ENCODE data around the gene SRRM3. TPM values are rescaled to one million over a fixed set of nuclear protein-coding genes. Genes with fewer than 3 reads are reported as not detected.
A peak's percentile ranks its signal among the peaks of the same experiment; 100 is the strongest.

The SRRM3 gene
- total and polyA plus RNA-seq, 9 of the 15 experiments (the other 6 are each of a cell fraction or from before 2014, with no cell fraction given) = 0.04 to 0.91 (median 0.46) TPM; not detected in 2

- TF ChIP-seq FOXA3 (CRISPR knock-in tag; conservative IDR thresholded peaks at IDR 0.05 in 1 of 2, IDR thresholded peaks at IDR 0.05 in 1 of 2) = no peak
- TF ChIP-seq, protein P1, sequence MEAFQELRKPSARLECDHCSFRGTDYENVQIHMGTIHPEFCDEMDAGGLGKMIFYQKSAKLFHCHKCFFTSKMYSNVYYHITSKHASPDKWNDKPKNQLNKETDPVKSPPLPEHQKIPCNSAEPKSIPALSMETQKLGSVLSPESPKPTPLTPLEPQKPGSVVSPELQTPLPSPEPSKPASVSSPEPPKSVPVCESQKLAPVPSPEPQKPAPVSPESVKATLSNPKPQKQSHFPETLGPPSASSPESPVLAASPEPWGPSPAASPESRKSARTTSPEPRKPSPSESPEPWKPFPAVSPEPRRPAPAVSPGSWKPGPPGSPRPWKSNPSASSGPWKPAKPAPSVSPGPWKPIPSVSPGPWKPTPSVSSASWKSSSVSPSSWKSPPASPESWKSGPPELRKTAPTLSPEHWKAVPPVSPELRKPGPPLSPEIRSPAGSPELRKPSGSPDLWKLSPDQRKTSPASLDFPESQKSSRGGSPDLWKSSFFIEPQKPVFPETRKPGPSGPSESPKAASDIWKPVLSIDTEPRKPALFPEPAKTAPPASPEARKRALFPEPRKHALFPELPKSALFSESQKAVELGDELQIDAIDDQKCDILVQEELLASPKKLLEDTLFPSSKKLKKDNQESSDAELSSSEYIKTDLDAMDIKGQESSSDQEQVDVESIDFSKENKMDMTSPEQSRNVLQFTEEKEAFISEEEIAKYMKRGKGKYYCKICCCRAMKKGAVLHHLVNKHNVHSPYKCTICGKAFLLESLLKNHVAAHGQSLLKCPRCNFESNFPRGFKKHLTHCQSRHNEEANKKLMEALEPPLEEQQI (IDR thresholded peaks at IDR 0.05) = no peak
- no peak for TF ChIP-seq BRD9 (IDR thresholded peaks at IDR 0.05; ENCODE audit: low read depth, partially characterized antibody)
- TF ChIP-seq, protein P2, sequence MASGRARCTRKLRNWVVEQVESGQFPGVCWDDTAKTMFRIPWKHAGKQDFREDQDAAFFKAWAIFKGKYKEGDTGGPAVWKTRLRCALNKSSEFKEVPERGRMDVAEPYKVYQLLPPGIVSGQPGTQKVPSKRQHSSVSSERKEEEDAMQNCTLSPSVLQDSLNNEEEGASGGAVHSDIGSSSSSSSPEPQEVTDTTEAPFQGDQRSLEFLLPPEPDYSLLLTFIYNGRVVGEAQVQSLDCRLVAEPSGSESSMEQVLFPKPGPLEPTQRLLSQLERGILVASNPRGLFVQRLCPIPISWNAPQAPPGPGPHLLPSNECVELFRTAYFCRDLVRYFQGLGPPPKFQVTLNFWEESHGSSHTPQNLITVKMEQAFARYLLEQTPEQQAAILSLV (tag; IDR thresholded peaks at IDR 0.05) = no peak
- TF ChIP-seq, protein P3, sequence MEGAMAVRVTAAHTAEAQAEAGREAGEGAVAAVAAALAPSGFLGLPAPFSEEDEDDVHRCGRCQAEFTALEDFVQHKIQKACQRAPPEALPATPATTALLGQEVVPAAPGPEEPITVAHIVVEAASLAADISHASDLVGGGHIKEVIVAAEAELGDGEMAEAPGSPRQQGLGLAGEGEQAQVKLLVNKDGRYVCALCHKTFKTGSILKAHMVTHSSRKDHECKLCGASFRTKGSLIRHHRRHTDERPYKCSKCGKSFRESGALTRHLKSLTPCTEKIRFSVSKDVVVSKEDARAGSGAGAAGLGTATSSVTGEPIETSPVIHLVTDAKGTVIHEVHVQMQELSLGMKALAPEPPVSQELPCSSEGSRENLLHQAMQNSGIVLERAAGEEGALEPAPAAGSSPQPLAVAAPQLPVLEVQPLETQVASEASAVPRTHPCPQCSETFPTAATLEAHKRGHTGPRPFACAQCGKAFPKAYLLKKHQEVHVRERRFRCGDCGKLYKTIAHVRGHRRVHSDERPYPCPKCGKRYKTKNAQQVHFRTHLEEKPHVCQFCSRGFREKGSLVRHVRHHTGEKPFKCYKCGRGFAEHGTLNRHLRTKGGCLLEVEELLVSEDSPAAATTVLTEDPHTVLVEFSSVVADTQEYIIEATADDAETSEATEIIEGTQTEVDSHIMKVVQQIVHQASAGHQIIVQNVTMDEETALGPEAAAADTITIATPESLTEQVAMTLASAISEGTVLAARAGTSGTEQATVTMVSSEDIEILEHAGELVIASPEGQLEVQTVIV (CRISPR knock-in tag; IDR thresholded peaks at IDR 0.05; ENCODE audit: borderline replicate concordance) = no peak
- peak; percentile 99 for TF ChIP-seq SMARCA5 (IDR thresholded peaks at IDR 0.05)
- no peak for TF ChIP-seq NFE2L1 (tag; IDR thresholded peaks at IDR 0.05; ENCODE audit: borderline replicate concordance, low read depth)
- TF ChIP-seq MTA3 (IDR thresholded peaks at IDR 0.05; ENCODE audit: borderline replicate concordance) = no peak
- TF ChIP-seq RBBP5 (IDR thresholded peaks at IDR 0.05; ENCODE audit: borderline replicate concordance, insufficient read depth, low read length, poor library complexity, severe bottlenecking) = no peak
- no peak for TF ChIP-seq CUX1 (CRISPR knock-in tag; IDR thresholded peaks at IDR 0.05)
- TF ChIP-seq GATAD2A (IDR thresholded peaks at IDR 0.05) = no peak
- TF ChIP-seq BRCA1 (IDR thresholded peaks at IDR 0.05) = no peak
- TF ChIP-seq BRCA1 (CRISPR knock-in tag; IDR thresholded peaks at IDR 0.05) = no peak
- TF ChIP-seq MEIS2 (IDR thresholded peaks at IDR 0.05; ENCODE audit: partially characterized antibody) = no peak
- TF ChIP-seq CBX1 (IDR thresholded peaks at IDR 0.05; ENCODE audit: low read depth) = no peak
Observed at GRCh38 chr7:76220185-76221057, 18.7 kb downstream of the SRRM3 start (continued).

Data from K562 (cell line).